PC-9 (cell line): Measurements from ENCODE around the gene FGF13.

Experiments
- CTCF ChIP-seq: fragments of 200-600 bp; sonication (generic); conservative IDR thresholded peaks from 2 replicates; pipeline ENCODE4 v1.6.1; 2017; ENCODE audit warnings: mixed run types, antibody characterized with exemption, mild to moderate bottlenecking, moderate library complexity
- EZH2 ChIP-seq: fragments of 200-600 bp; sonication (generic); IDR thresholded peaks from 2 replicates; pipeline ENCODE4 v1.8.0; 2017; ENCODE audit warnings: antibody characterized with exemption, low read depth

- TF ChIP-seq CTCF: no peak
- TF ChIP-seq EZH2: no peak
Measured at GRCh38 chrX:138691186-138691585, 20.3 kb downstream of the FGF13 start.
